Natural killer cell (primary cell): ENCODE results near the gene PLCH1. TPM values are rescaled to one million over a fixed set of nuclear protein-coding genes. Genes with fewer than 3 reads are reported as not detected.

ENCODE experiments used
- ATAC-seq, 3 donors: fragments of 150-1000 bp in 2 of 3; fragments of 200-7000 bp in 1 of 3; cut with Tn5 transposase; 1 replicate in 1 of 3; 2 replicates in 2 of 3; pipeline ENCODE4 v1.10.0; 2021; ENCODE audit warnings: mild to moderate bottlenecking in 2 of 3, moderate library complexity in 2 of 3
- DNase-seq, 2 donors: peaks; one replicate each; pipeline versions ENCODE4 v3.0.0 to v3.0.0-alpha.2; 2013 to 2021; ENCODE audit warnings: mixed read lengths in 1 of 2
- H3K27ac ChIP-seq: one replicate; pipeline ENCODE4 v1.5.1; 2013; ENCODE audit warnings: mild to moderate bottlenecking, low read length
- H3K27me3 ChIP-seq: one replicate; pipeline ENCODE4 v1.6.1; 2013; ENCODE audit warnings: low read length; ENCODE audit not compliant: control insufficient read depth, insufficient read depth
- H3K36me3 ChIP-seq: one replicate; pipeline ENCODE4 v1.6.1; 2013; ENCODE audit warnings: low read length; ENCODE audit not compliant: control insufficient read depth, insufficient read depth
- H3K4me1 ChIP-seq: one replicate; pipeline ENCODE4 v1.6.1; 2013; ENCODE audit warnings: low read length; ENCODE audit not compliant: control insufficient read depth, insufficient read depth
- H3K4me3 ChIP-seq: one replicate; pipeline ENCODE4 v1.5.1; 2013; ENCODE audit warnings: low read length
- H3K9me3 ChIP-seq: one replicate; pipeline ENCODE4 v1.6.1; 2013; ENCODE audit warnings: low read length; ENCODE audit not compliant: control insufficient read depth, insufficient read depth
- H3K27ac Mint-ChIP-seq, 2 donors: one replicate each; pipeline ENCODE4 v1.8.0; 2022; ENCODE audit warnings: mild to moderate bottlenecking in 2 of 2, mixed read lengths in 2 of 2, moderate library complexity in 1 of 2
- H3K27me3 Mint-ChIP-seq, 2 donors: one replicate each; pipeline ENCODE4 v1.8.0; 2022; ENCODE audit warnings: low read depth in 2 of 2, mixed read lengths in 2 of 2
- H3K36me3 Mint-ChIP-seq: one replicate; pipeline ENCODE4 v1.8.0; 2022; ENCODE audit warnings: mixed read lengths
- H3K4me1 Mint-ChIP-seq, 2 donors: one replicate each; pipeline ENCODE4 v1.8.0; 2022; ENCODE audit warnings: mixed read lengths in 2 of 2
- H3K4me3 Mint-ChIP-seq: one replicate; pipeline ENCODE4 v1.8.0; 2022; ENCODE audit warnings: mild to moderate bottlenecking, moderate library complexity, mixed read lengths
- H3K9me3 Mint-ChIP-seq, 2 donors: one replicate each; pipeline ENCODE4 v1.8.0; 2022; ENCODE audit warnings: mixed read lengths in 2 of 2
- CTCF ChIP-seq: fragments of 200-600 bp; IDR thresholded peaks from one replicate; pipeline ENCODE4 v1.8.0; 2022; ENCODE audit warnings: antibody characterized with exemption
- whole genome bisulfite sequencing: methylation state at CpG from one replicate; pipeline ENCODE4 v1.1.7; 2013; ENCODE audit warnings: missing lambda C conversion rate; ENCODE audit not compliant: insufficient coverage; 5-methylcytosine and 5-hydroxymethylcytosine counted together
- intact Hi-C: fragments of 100-400 bp; cut with micrococcal nuclease; formaldehyde crosslinking; loops from one replicate; pipeline ENCODE4 v1.14.2; 2022
- total RNA-seq, 4 donors: library from RNA; stranded (reverse); fragments of 120-200 nt in 1 of 4; gene quantifications; one replicate each; pipeline versions ENCODE4 v1.2.3 to v1.2.4, GENCODE V29; 2013 to 2022

PLCH1 gene
- total RNA-seq, 3 donors from 2014 or later (not counting 1 experiment from before 2014, with no cell fraction given), result 0.05 to 0.26 (median 0.08) TPM

GRCh38 chr3:155409336-155409735, 335.5 kb downstream of the PLCH1 start:
- ATAC-seq (no peak), DNase-seq (no peak)
- TF ChIP-seq CTCF, result no peak
- Histone ChIP-seq H3K36me3 (no peaks in the 10 kb centered on the region), H3K9me3 (no peaks in the 10 kb centered on the region), H3K27me3 (no peaks in the 10 kb centered on the region), H3K4me3 (no peak overlapping the region), H3K27ac (no peak overlapping the region), H3K4me1 (no peaks in the 10 kb centered on the region)
- Mint-ChIP-seq H3K4me3 (no peak overlapping the region), H3K9me3 (no peaks in the 10 kb centered on the region), H3K27ac (no peak overlapping the region), H3K4me1 (no peaks in the 10 kb centered on the region), H3K27me3 (no peaks in the 10 kb centered on the region), H3K36me3 (no peaks in the 10 kb centered on the region)
- intact Hi-C loops, result no loop called here

- Histone ChIP-seq H3K27ac (no peak overlapping the region), H3K4me3 (no peak overlapping the region), H3K36me3 (no peaks in the 10 kb centered on the region), H3K27me3 (no peaks in the 10 kb centered on the region), H3K9me3 (no peaks in the 10 kb centered on the region), H3K4me1 (no peaks in the 10 kb centered on the region)
- ATAC-seq (no peak), DNase-seq (no peak)
- no peaks in the 10 kb centered on the region for H3K9me3 Mint-ChIP-seq
- no peak overlapping the region for H3K27ac Mint-ChIP-seq
- 96% methylated on average over 3 of the region's 3 CpGs for WGBS
- H3K4me1 Mint-ChIP-seq, result no peaks in the 10 kb centered on the region
- H3K36me3 Mint-ChIP-seq, result no peaks in the 10 kb centered on the region
- intact Hi-C loops, result no loop called here
- H3K27me3 Mint-ChIP-seq, result no peaks in the 10 kb centered on the region
- TF ChIP-seq CTCF, result no peak
- H3K4me3 Mint-ChIP-seq, result no peak overlapping the region
These were observed 336.9 kb downstream of the PLCH1 start for GRCh38 chr3:155407971-155408370.

GRCh38 chr3:155407331-155407730, 337.5 kb downstream of the PLCH1 start:
- H3K36me3 ChIP-seq, result no peaks in the 10 kb centered on the region
- H3K4me3 Mint-ChIP-seq, result no peak overlapping the region
- H3K27ac Mint-ChIP-seq, result no peak overlapping the region
- H3K4me1 Mint-ChIP-seq, result no peaks in the 10 kb centered on the region
- no peaks in the 10 kb centered on the region for H3K9me3 Mint-ChIP-seq
- H3K4me3 ChIP-seq, result no peak overlapping the region
- H3K36me3 Mint-ChIP-seq, result no peaks in the 10 kb centered on the region
- intact Hi-C loops, result no loop called here
- H3K27ac ChIP-seq, result no peak overlapping the region
- TF ChIP-seq CTCF, result no peak
- ATAC-seq, result no peak
- no peaks in the 10 kb centered on the region for H3K27me3 ChIP-seq
- no peaks in the 10 kb centered on the region for H3K9me3 ChIP-seq
- no peak for DNase-seq
- H3K27me3 Mint-ChIP-seq, result no peaks in the 10 kb centered on the region
- no CpG with 5 or more reads among the region's 1 CpG for WGBS
- no peaks in the 10 kb centered on the region for H3K4me1 ChIP-seq

- no peak for TF ChIP-seq CTCF
- no peaks in the 10 kb centered on the region for H3K27me3 Mint-ChIP-seq
- Histone ChIP-seq H3K4me3 (no peak overlapping the region), H3K9me3 (no peaks in the 10 kb centered on the region), H3K4me1 (no peaks in the 10 kb centered on the region), H3K27me3 (no peaks in the 10 kb centered on the region), H3K27ac (no peak overlapping the region), H3K36me3 (no peaks in the 10 kb centered on the region)
- 82% methylated on average over 1 of the region's 1 CpG for WGBS
- ATAC-seq (no peak), DNase-seq (no peak)
- H3K4me1 Mint-ChIP-seq, result no peaks in the 10 kb centered on the region
- H3K27ac Mint-ChIP-seq, result no peak overlapping the region
- no peak overlapping the region for H3K4me3 Mint-ChIP-seq
- intact Hi-C loops, result no loop called here
- no peaks in the 10 kb centered on the region for H3K36me3 Mint-ChIP-seq
- no peaks in the 10 kb centered on the region for H3K9me3 Mint-ChIP-seq
These were observed 340.4 kb downstream of the PLCH1 start for GRCh38 chr3:155404486-155404885.
